ENCODE results near the gene GTF3C1.

DNA sequence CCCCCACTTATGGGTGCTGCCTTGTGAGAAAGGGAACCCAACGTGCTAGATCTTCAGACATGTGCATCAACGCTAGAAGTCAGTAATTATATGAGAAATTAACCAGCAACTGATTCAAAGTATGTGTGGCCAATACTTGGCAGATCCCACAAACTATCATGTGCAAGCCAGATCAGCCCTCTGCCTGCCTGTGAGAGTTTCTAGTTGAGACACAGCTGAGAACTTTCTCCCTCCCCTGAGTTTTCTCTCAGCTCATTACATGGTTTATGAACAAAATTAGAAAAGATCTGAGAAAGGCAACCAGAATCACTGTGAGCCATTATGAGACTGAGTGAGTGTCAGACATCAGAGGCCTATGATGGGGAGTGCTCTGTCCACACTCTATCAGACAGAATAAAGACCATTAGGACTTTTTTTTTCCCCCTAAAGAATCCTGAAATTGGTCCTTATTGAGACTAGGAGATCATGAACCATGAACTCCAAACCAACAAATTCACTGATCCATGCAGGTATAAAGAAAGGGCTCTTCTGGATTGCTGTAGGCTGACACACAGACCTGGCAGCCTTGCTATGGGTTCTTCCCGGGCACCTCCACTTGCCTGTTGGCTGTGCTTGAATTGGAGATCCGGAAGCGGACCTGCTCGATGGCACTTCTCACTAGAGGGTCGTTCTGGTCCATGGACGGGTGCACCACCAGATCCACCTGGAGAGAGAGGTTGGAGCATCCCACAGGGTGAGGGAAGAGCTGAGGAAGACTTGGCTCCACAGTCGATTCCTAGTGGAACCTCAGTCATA, 51.5 kb downstream of the GTF3C1 start:
- TF ChIP-seq POLR2A (IDR thresholded peaks at IDR 0.05) (no peak), POLR2AphosphoS5 (IDR thresholded peaks at IDR 0.05) (no peak)
- TF ChIP-seq, protein P1, sequence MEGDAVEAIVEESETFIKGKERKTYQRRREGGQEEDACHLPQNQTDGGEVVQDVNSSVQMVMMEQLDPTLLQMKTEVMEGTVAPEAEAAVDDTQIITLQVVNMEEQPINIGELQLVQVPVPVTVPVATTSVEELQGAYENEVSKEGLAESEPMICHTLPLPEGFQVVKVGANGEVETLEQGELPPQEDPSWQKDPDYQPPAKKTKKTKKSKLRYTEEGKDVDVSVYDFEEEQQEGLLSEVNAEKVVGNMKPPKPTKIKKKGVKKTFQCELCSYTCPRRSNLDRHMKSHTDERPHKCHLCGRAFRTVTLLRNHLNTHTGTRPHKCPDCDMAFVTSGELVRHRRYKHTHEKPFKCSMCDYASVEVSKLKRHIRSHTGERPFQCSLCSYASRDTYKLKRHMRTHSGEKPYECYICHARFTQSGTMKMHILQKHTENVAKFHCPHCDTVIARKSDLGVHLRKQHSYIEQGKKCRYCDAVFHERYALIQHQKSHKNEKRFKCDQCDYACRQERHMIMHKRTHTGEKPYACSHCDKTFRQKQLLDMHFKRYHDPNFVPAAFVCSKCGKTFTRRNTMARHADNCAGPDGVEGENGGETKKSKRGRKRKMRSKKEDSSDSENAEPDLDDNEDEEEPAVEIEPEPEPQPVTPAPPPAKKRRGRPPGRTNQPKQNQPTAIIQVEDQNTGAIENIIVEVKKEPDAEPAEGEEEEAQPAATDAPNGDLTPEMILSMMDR (IDR thresholded peaks at IDR 0.05), result no peak
